SK-N-SH (cell line): ENCODE measurements around the gene C11orf42. TPM values are rescaled to one million over a fixed set of nuclear protein-coding genes. Genes with fewer than 3 reads are reported as not detected.

Experiments used
- ELF1 ChIP-seq: IDR thresholded peaks from 2 replicates; pipeline ENCODE4 v1.4.0; 2012
- REST ChIP-seq: IDR thresholded peaks from 2 replicates; pipeline ENCODE4 v1.6.1; 2012; ENCODE audit warnings: mild to moderate bottlenecking, low read depth, low read length, moderate library complexity
- TCF12 ChIP-seq: IDR thresholded peaks from 2 replicates; pipeline ENCODE4 v1.4.0; 2012
- polyA plus RNA-seq, 3 experiments: library from polyadenylated mRNA; depleted of rRNA; stranded (reverse); fragments of >200 nt; gene quantifications; 2 replicates each; pipeline ENCODE4 v1.2.3, GENCODE V29; 2012

Gene C11orf42
- polyA plus RNA-seq, 1 of the 3 experiments (the other 2 are of a cell fraction): not detected

GRCh38 chr11:6260207-6260726 is 54.9 kb downstream of the C11orf42 start (continued):
- TF ChIP-seq REST (no peak), ELF1 (no peak), TCF12 (no peak)

Other genes starting within 250 kb of the C11orf42 start
- gene OR56A5, start 237.1 kb upstream of the C11orf42 start, polyA plus RNA-seq (2012; rRNA removed): not detected in 2 replicates
- not detected in 2 replicates for gene OR52L1, start 218.6 kb upstream of the C11orf42 start, polyA plus RNA-seq (2012; rRNA removed)
- gene OR56A4, start 198.6 kb upstream of the C11orf42 start, polyA plus RNA-seq (2012; rRNA removed): not detected in 2 replicates
- not detected in 2 replicates for gene OR56A1, start 174.8 kb upstream of the C11orf42 start, polyA plus RNA-seq (2012; rRNA removed)
- not detected in 2 replicates for gene OR56B4, start 97.9 kb upstream of the C11orf42 start, polyA plus RNA-seq (2012; rRNA removed)
- not detected in 2 replicates for gene OR52B2, start 35.2 kb upstream of the C11orf42 start, polyA plus RNA-seq (2012; rRNA removed)
- gene OR52W1, start 6.3 kb upstream of the C11orf42 start, polyA plus RNA-seq (2012; rRNA removed): not detected in 2 replicates
- gene FHIP1B, start 29.1 kb downstream of the C11orf42 start, polyA plus RNA-seq (2012; rRNA removed): 26.3 and 38.2 TPM in 2 replicates
- 0.08 and 0.13 TPM in 2 replicates for gene CNGA4, start 33.5 kb downstream of the C11orf42 start, polyA plus RNA-seq (2012; rRNA removed)
- gene CCKBR, start 54.3 kb downstream of the C11orf42 start, polyA plus RNA-seq (2012; rRNA removed): not detected in 2 replicates
- gene CAVIN3, start 114.9 kb downstream of the C11orf42 start, polyA plus RNA-seq (2012; rRNA removed): 21.5 and 23.5 TPM in 2 replicates
- gene SMPD1, start 184.9 kb downstream of the C11orf42 start, polyA plus RNA-seq (2012; rRNA removed): 59.6 and 69.2 TPM in 2 replicates
- 32.9 and 35.9 TPM in 2 replicates for gene APBB1, start 213.5 kb downstream of the C11orf42 start, polyA plus RNA-seq (2012; rRNA removed)
- 1.8 and 2.3 TPM in 2 replicates for gene HPX, start 235.4 kb downstream of the C11orf42 start, polyA plus RNA-seq (2012; rRNA removed)